Natural killer cell (primary cell): ENCODE measurements around the gene IPO4. TPM values are rescaled to one million over a fixed set of nuclear protein-coding genes. Genes with fewer than 3 reads are reported as not detected.

Experiments used
- ATAC-seq, 3 donors: fragments of 150-1000 bp in 2 of 3; fragments of 200-7000 bp in 1 of 3; cut with Tn5 transposase; 1 replicate in 1 of 3; 2 replicates in 2 of 3; pipeline ENCODE4 v1.10.0; 2021; ENCODE audit warnings: mild to moderate bottlenecking in 2 of 3, moderate library complexity in 2 of 3
- DNase-seq, 2 donors: peaks; one replicate each; pipeline versions ENCODE4 v3.0.0 to v3.0.0-alpha.2; 2013 to 2021; ENCODE audit warnings: mixed read lengths in 1 of 2
- H3K27ac ChIP-seq: one replicate; pipeline ENCODE4 v1.5.1; 2013; ENCODE audit warnings: mild to moderate bottlenecking, low read length
- H3K27me3 ChIP-seq: one replicate; pipeline ENCODE4 v1.6.1; 2013; ENCODE audit warnings: low read length; ENCODE audit not compliant: control insufficient read depth, insufficient read depth
- H3K36me3 ChIP-seq: one replicate; pipeline ENCODE4 v1.6.1; 2013; ENCODE audit warnings: low read length; ENCODE audit not compliant: control insufficient read depth, insufficient read depth
- H3K4me1 ChIP-seq: one replicate; pipeline ENCODE4 v1.6.1; 2013; ENCODE audit warnings: low read length; ENCODE audit not compliant: control insufficient read depth, insufficient read depth
- H3K4me3 ChIP-seq: one replicate; pipeline ENCODE4 v1.5.1; 2013; ENCODE audit warnings: low read length
- H3K9me3 ChIP-seq: one replicate; pipeline ENCODE4 v1.6.1; 2013; ENCODE audit warnings: low read length; ENCODE audit not compliant: control insufficient read depth, insufficient read depth
- H3K27ac Mint-ChIP-seq, 2 donors: one replicate each; pipeline ENCODE4 v1.8.0; 2022; ENCODE audit warnings: mild to moderate bottlenecking in 2 of 2, mixed read lengths in 2 of 2, moderate library complexity in 1 of 2
- H3K27me3 Mint-ChIP-seq, 2 donors: one replicate each; pipeline ENCODE4 v1.8.0; 2022; ENCODE audit warnings: low read depth in 2 of 2, mixed read lengths in 2 of 2
- H3K36me3 Mint-ChIP-seq: one replicate; pipeline ENCODE4 v1.8.0; 2022; ENCODE audit warnings: mixed read lengths
- H3K4me1 Mint-ChIP-seq, 2 donors: one replicate each; pipeline ENCODE4 v1.8.0; 2022; ENCODE audit warnings: mixed read lengths in 2 of 2
- H3K4me3 Mint-ChIP-seq: one replicate; pipeline ENCODE4 v1.8.0; 2022; ENCODE audit warnings: mild to moderate bottlenecking, moderate library complexity, mixed read lengths
- H3K9me3 Mint-ChIP-seq, 2 donors: one replicate each; pipeline ENCODE4 v1.8.0; 2022; ENCODE audit warnings: mixed read lengths in 2 of 2
- CTCF ChIP-seq: fragments of 200-600 bp; IDR thresholded peaks from one replicate; pipeline ENCODE4 v1.8.0; 2022; ENCODE audit warnings: antibody characterized with exemption
- WGBS: methylation state at CpG from one replicate; pipeline ENCODE4 v1.1.7; 2013; ENCODE audit warnings: missing lambda C conversion rate; ENCODE audit not compliant: insufficient coverage; 5-methylcytosine and 5-hydroxymethylcytosine counted together
- intact Hi-C: fragments of 100-400 bp; cut with micrococcal nuclease; formaldehyde crosslinking; loops from one replicate; pipeline ENCODE4 v1.14.2; 2022
- total RNA-seq, 4 donors: library from RNA; stranded (reverse); fragments of 120-200 nt in 1 of 4; gene quantifications; one replicate each; pipeline versions ENCODE4 v1.2.3 to v1.2.4, GENCODE V29; 2013 to 2022

IPO4 gene
- total RNA-seq, 3 donors from 2014 or later (not counting 1 experiment from before 2014, with no cell fraction given): 46.2 to 61.5 (median 51.9) TPM

- no peaks in the 10 kb centered on the region for H3K27me3 Mint-ChIP-seq
- WGBS: 95% methylated on average over 15 of the region's 15 CpGs
- H3K9me3 Mint-ChIP-seq: no peaks in the 10 kb centered on the region
- no peak overlapping the region for H3K27ac ChIP-seq
- peaks cover 16% of the 10 kb centered on the region for H3K4me1 ChIP-seq
- no peaks in the 10 kb centered on the region for H3K27me3 ChIP-seq
- H3K36me3 Mint-ChIP-seq: no peaks in the 10 kb centered on the region
- no peak for TF ChIP-seq CTCF
- ATAC-seq (no peak), DNase-seq (no peak)
- no peak overlapping the region for H3K27ac Mint-ChIP-seq
- intact Hi-C loops: loop anchor here (10.0 kb wide), 1 partner anchor 1207 kb away; the partner anchor contains the start of gene PRMT5
- H3K4me1 Mint-ChIP-seq: peaks cover 9 to 11% of the 10 kb centered on the region in 2 donors
- no peak overlapping the region for H3K4me3 Mint-ChIP-seq
- H3K4me3 ChIP-seq: no peak overlapping the region
- H3K36me3 ChIP-seq: no peaks in the 10 kb centered on the region
- H3K9me3 ChIP-seq: no peaks in the 10 kb centered on the region
Observed at GRCh38 chr14:24131549-24131966, 57.1 kb downstream of the IPO4 start.

- Mint-ChIP-seq H3K36me3 (no peaks in the 10 kb centered on the region), H3K9me3 (no peaks in the 10 kb centered on the region), H3K27ac (no peak overlapping the region), H3K27me3 (no peaks in the 10 kb centered on the region), H3K4me1 (peaks cover 8 to 9% of the 10 kb centered on the region in 2 donors), H3K4me3 (no peak overlapping the region)
- ATAC-seq (no peak), DNase-seq (no peak)
- Histone ChIP-seq H3K4me3 (no peak overlapping the region), H3K9me3 (no peaks in the 10 kb centered on the region), H3K27ac (no peak overlapping the region), H3K4me1 (peaks cover 13% of the 10 kb centered on the region), H3K27me3 (no peaks in the 10 kb centered on the region), H3K36me3 (no peaks in the 10 kb centered on the region)
- WGBS: 75% methylated on average over 7 of the region's 7 CpGs
- TF ChIP-seq CTCF: no peak
- intact Hi-C loops: loop anchor here (10.0 kb wide), 1 partner anchor 1206 kb away; the partner anchor contains the start of gene PRMT5
Observed at GRCh38 chr14:24130717-24131548, 57.7 kb downstream of the IPO4 start.

- no peaks in the 10 kb centered on the region for H3K36me3 ChIP-seq
- TF ChIP-seq CTCF: no peak
- peaks cover 9% of the 10 kb centered on the region for H3K4me1 ChIP-seq
- Mint-ChIP-seq H3K4me3 (no peak within 1 kb of the TSS), H3K4me1 (peaks cover 4% of the 10 kb centered on the region in 2 donors), H3K9me3 (no peaks in the 10 kb centered on the region), H3K36me3 (no peaks in the 10 kb centered on the region), H3K27ac (no peak within 1 kb of the TSS), H3K27me3 (no peaks in the 10 kb centered on the region)
- no peak for ATAC-seq
- intact Hi-C loops: loop anchor here (10.0 kb wide), 1 partner anchor 1206 kb away; the partner anchor contains the start of gene PRMT5
- no peaks in the 10 kb centered on the region for H3K27me3 ChIP-seq
- no peaks in the 10 kb centered on the region for H3K9me3 ChIP-seq
- H3K27ac ChIP-seq: no peak within 1 kb of the TSS
- no peak within 1 kb of the TSS for H3K4me3 ChIP-seq
- WGBS: 90% methylated on average over 5 of the region's 5 CpGs
- no peak for DNase-seq
Observed at GRCh38 chr14:24130380-24130716, 58.3 kb downstream of the IPO4 start, which contains the start of gene FITM1. Gene FITM1, plus strand, starts transcription at chr14:24130659. Its CDS starts 905 bp downstream, at chr14:24131564.

Other genes with a start within 250 kb of the IPO4 start
- gene DHRS4, start 235.0 kb downstream of the IPO4 start, total RNA-seq: 10 to 100 TPM in 1 of 3 donors, 1 to 10 TPM in 2; 7.5 to 10.1 (median 9.9) TPM
- 10 to 100 TPM in 1 of 3 donors, 1 to 10 TPM in 2; 8.6 to 12.4 (median 9.7) TPM for gene DHRS4L2, start 199.9 kb downstream of the IPO4 start, total RNA-seq
- gene CARMIL3, start 136.8 kb downstream of the IPO4 start, total RNA-seq: 10 to 100 TPM; 17.8 to 28.6 (median 18.6) TPM
- not detected for gene CPNE6, start 117.3 kb downstream of the IPO4 start, total RNA-seq
- gene PCK2, start 94.5 kb downstream of the IPO4 start, total RNA-seq: 10 to 100 TPM in 2 of 3 donors, 1 to 10 TPM in 1; 9.8 to 13.8 (median 12.3) TPM
- gene DCAF11, start 74.0 kb downstream of the IPO4 start, total RNA-seq: 10 to 100 TPM; 77.5 to 99.3 (median 96.3) TPM
- gene NRL, start 73.9 kb downstream of the IPO4 start, total RNA-seq: 1 to 10 TPM in 2 of 3 donors, under 1 TPM in 1; 0.78 to 3.3 (median 2.8) TPM
- 1 to 10 TPM in 2 of 3 donors, under 1 TPM in 1; 0.80 to 2.8 (median 2.3) TPM for gene FITM1, start 58.2 kb downstream of the IPO4 start, total RNA-seq
- 100 to 1,000 TPM; 315 to 345 (median 318) TPM for gene PSME1, start 52.6 kb downstream of the IPO4 start, total RNA-seq
- gene EMC9, start 47.2 kb downstream of the IPO4 start, total RNA-seq: 10 to 100 TPM in 2 of 3 donors, 1 to 10 TPM in 1; 9.3 to 12.3 (median 12.0) TPM
- gene PSME2, start 42.2 kb downstream of the IPO4 start, total RNA-seq: 100 to 1,000 TPM; 193 to 237 (median 234) TPM
- gene RNF31, start 41.3 kb downstream of the IPO4 start, total RNA-seq: 100 to 1,000 TPM in 2 of 3 donors, 10 to 100 TPM in 1; 96.9 to 134 (median 125) TPM
- 100 to 1,000 TPM; 178 to 348 (median 319) TPM for gene IRF9, start 27.6 kb downstream of the IPO4 start, total RNA-seq
- gene REC8, start 16.7 kb downstream of the IPO4 start, total RNA-seq: 100 to 1,000 TPM in 2 of 3 donors, 10 to 100 TPM in 1; 77.7 to 138 (median 103) TPM
- 10 to 100 TPM; 15.2 to 32.1 (median 28.7) TPM for gene TM9SF1, start 6.6 kb upstream of the IPO4 start, total RNA-seq
- 1 to 10 TPM; 1.3 to 2.9 (median 1.5) TPM for gene TSSK4, start 16.9 kb upstream of the IPO4 start, total RNA-seq
- 100 to 1,000 TPM; 105 to 118 (median 115) TPM for gene CHMP4A, start 24.7 kb upstream of the IPO4 start, total RNA-seq
- gene MDP1, start 27.2 kb upstream of the IPO4 start, total RNA-seq: 1 to 10 TPM; 4.0 to 6.1 (median 5.5) TPM
- 100 to 1,000 TPM in 1 of 3 donors, 10 to 100 TPM in 2; 93.6 to 109 (median 95.9) TPM for gene NEDD8, start 43.6 kb upstream of the IPO4 start, total RNA-seq
- 10 to 100 TPM; 46.5 to 63.3 (median 53.3) TPM for gene GMPR2, start 44.1 kb upstream of the IPO4 start, total RNA-seq
- 100 to 1,000 TPM; 158 to 269 (median 176) TPM for gene TINF2, start 53.8 kb upstream of the IPO4 start, total RNA-seq
- 1 to 10 TPM; 1.7 to 4.9 (median 4.7) TPM for gene TGM1, start 74.4 kb upstream of the IPO4 start, total RNA-seq
- gene RABGGTA, start 82.8 kb upstream of the IPO4 start, total RNA-seq: 10 to 100 TPM; 72.9 to 95.1 (median 88.5) TPM
- gene DHRS1, start 111.0 kb upstream of the IPO4 start, total RNA-seq: 10 to 100 TPM; 39.8 to 59.0 (median 43.3) TPM
- 10 to 100 TPM; 34.9 to 47.8 (median 39.2) TPM for gene NOP9, start 111.0 kb upstream of the IPO4 start, total RNA-seq
- 10 to 100 TPM; 40.0 to 59.6 (median 46.6) TPM for gene CIDEB, start 119.2 kb upstream of the IPO4 start, total RNA-seq
- 10 to 100 TPM; 27.6 to 40.5 (median 37.4) TPM for gene LTB4R2, start 121.3 kb upstream of the IPO4 start, total RNA-seq
- 10 to 100 TPM; 33.5 to 55.7 (median 49.7) TPM for gene LTB4R, start 122.7 kb upstream of the IPO4 start, total RNA-seq
- gene ADCY4, start 146.3 kb upstream of the IPO4 start, total RNA-seq: 10 to 100 TPM in 2 of 3 donors, 1 to 10 TPM in 1; 9.8 to 17.6 (median 11.3) TPM
- gene RIPK3, start 151.2 kb upstream of the IPO4 start, total RNA-seq: 10 to 100 TPM; 36.1 to 58.2 (median 45.5) TPM
- not detected for gene NFATC4, start 179.4 kb upstream of the IPO4 start, total RNA-seq
- under 1 TPM; 0.23 to 0.53 (median 0.42) TPM for gene NYNRIN, start 210.2 kb upstream of the IPO4 start, total RNA-seq
- 1 to 10 TPM in 2 of 3 donors, under 1 TPM in 1; 0.75 to 1.5 (median 1.1) TPM for gene CBLN3, start 240.9 kb upstream of the IPO4 start, total RNA-seq
- gene KHNYN, start 241.1 kb upstream of the IPO4 start, total RNA-seq: 100 to 1,000 TPM; 106 to 141 (median 116) TPM